MM.1S (cell line): Measurements from ENCODE around the gene UFD1.

Experiments
- DNase-seq: peaks from one replicate; pipeline ENCODE4 v3.0.0-alpha.2; 2015
- H2AFZ ChIP-seq: fragments of 300-600 bp; sonication (generic); 2 replicates; pipeline ENCODE4 v1.6.0; 2016; ENCODE audit warnings: antibody characterized with exemption, low read length
- H3F3A ChIP-seq: fragments of 300-600 bp; sonication (generic); 2 replicates; pipeline ENCODE4 v1.6.1; 2016; ENCODE audit warnings: mild to moderate bottlenecking, antibody characterized with exemption, low read length, moderate library complexity, mixed read lengths; ENCODE audit not compliant: insufficient read depth
- H3K27ac ChIP-seq: fragments of 300-600 bp; sonication (generic); 2 replicates; pipeline ENCODE4 v1.5.1; 2016; ENCODE audit warnings: mild to moderate bottlenecking, low read length
- H3K27me3 ChIP-seq: fragments of 300-600 bp; sonication (generic); replicated peaks from 2 replicates; pipeline ENCODE4 v1.6.0; 2016; ENCODE audit warnings: low read length; ENCODE audit not compliant: insufficient read depth
- H3K36me3 ChIP-seq: fragments of 300-600 bp; sonication (generic); replicated peaks from 2 replicates; pipeline ENCODE4 v1.6.1; 2016; ENCODE audit warnings: mild to moderate bottlenecking, low read length, mixed read lengths; ENCODE audit not compliant: insufficient read depth
- H3K4me1 ChIP-seq: fragments of 300-600 bp; sonication (generic); 2 replicates; pipeline ENCODE4 v1.6.1; 2016; ENCODE audit warnings: low read length, mixed read lengths
- H3K4me2 ChIP-seq: fragments of 300-600 bp; sonication (generic); 2 replicates; pipeline ENCODE4 v1.6.0; 2016; ENCODE audit warnings: low read depth, low read length
- H3K4me3 ChIP-seq: fragments of 300-600 bp; sonication (generic); 2 replicates; pipeline ENCODE4 v1.5.1; 2016; ENCODE audit warnings: low read length, mixed read lengths
- H3K79me2 ChIP-seq: fragments of 300-600 bp; sonication (generic); 2 replicates; pipeline ENCODE4 v1.6.1; 2016; ENCODE audit warnings: mixed run types, low read length, mixed read lengths
- H3K9ac ChIP-seq: fragments of 300-600 bp; sonication (generic); 2 replicates; pipeline ENCODE4 v1.6.1; 2016; ENCODE audit warnings: low read length, mixed read lengths
- H3K9me2 ChIP-seq: fragments of 300-600 bp; sonication (generic); replicated peaks from 2 replicates; pipeline ENCODE4 v1.6.1; 2016; ENCODE audit warnings: mild to moderate bottlenecking, low read length, mixed read lengths; ENCODE audit not compliant: insufficient read depth
- H3K9me3 ChIP-seq: fragments of 300-600 bp; sonication (generic); replicated peaks from 2 replicates; pipeline ENCODE4 v1.6.1; 2016; ENCODE audit warnings: mild to moderate bottlenecking, low read length, mixed read lengths; ENCODE audit not compliant: insufficient read depth
- H4K20me1 ChIP-seq: fragments of 300-600 bp; sonication (generic); 2 replicates; pipeline ENCODE4 v1.6.1; 2016; ENCODE audit warnings: mild to moderate bottlenecking, low read length, moderate library complexity, mixed read lengths; ENCODE audit not compliant: insufficient read depth
- EZH2 ChIP-seq: fragments of 300-600 bp; sonication (generic); optimal IDR thresholded peaks from 2 replicates; pipeline ENCODE3; 2017; ENCODE audit warnings: low read depth, mild to moderate bottlenecking, antibody characterized with exemption, low read length, mixed read lengths
- EZH2phosphoT487 ChIP-seq: fragments of 300-600 bp; sonication (generic); IDR thresholded peaks from 2 replicates; pipeline ENCODE4 v1.6.1; 2018; ENCODE audit warnings: antibody characterized with exemption, low read length
- TF ChIP-seq, protein P1 (sequence below): fragments of 300-600 bp; sonication (generic); IDR thresholded peaks from 2 replicates; pipeline ENCODE4 v1.5.1; 2016; ENCODE audit warnings: antibody characterized with exemption, low read length, mixed read lengths

UFD1 gene

DNA sequence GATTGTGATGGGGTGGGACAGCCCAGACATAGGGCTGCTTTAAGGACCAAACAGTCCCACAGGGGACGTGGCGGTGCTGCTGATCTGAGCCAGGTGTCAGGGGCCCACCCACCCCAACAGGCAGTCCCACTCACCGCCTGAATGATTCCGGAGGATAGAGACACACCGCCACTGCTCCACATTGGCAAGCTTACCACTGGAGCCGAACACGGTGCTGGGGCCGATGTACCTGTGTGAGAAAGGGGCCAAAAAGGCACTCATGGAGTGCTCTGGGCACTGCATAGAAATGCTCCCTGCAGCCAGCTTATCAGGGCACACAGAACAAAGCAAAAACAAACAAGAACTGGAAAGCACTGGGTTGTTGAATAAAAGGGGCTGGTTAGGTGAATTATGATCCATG is 73.3 kb downstream of the UFD1 start:
- no peaks in the 10 kb centered on the region for H3K9me3 ChIP-seq
- no peaks in the 10 kb centered on the region for H3K9me2 ChIP-seq
- H2AFZ ChIP-seq: no peak overlapping the region
- peaks cover 16% of the 10 kb centered on the region for H3K36me3 ChIP-seq
- no peak overlapping the region for H3K4me2 ChIP-seq
- H3K79me2 ChIP-seq: peaks cover 62% of the 10 kb centered on the region
- H3K4me1 ChIP-seq: no peaks in the 10 kb centered on the region
- H3K27ac ChIP-seq: no peak overlapping the region
- H3K4me3 ChIP-seq: no peak overlapping the region
- no peak for DNase-seq
- no peaks in the 10 kb centered on the region for H3K27me3 ChIP-seq
- H4K20me1 ChIP-seq: peaks cover 2% of the 10 kb centered on the region; the same call in 1 of the 2 replicates
- no peaks in the 10 kb centered on the region for H3F3A ChIP-seq
- TF ChIP-seq, protein P1, sequence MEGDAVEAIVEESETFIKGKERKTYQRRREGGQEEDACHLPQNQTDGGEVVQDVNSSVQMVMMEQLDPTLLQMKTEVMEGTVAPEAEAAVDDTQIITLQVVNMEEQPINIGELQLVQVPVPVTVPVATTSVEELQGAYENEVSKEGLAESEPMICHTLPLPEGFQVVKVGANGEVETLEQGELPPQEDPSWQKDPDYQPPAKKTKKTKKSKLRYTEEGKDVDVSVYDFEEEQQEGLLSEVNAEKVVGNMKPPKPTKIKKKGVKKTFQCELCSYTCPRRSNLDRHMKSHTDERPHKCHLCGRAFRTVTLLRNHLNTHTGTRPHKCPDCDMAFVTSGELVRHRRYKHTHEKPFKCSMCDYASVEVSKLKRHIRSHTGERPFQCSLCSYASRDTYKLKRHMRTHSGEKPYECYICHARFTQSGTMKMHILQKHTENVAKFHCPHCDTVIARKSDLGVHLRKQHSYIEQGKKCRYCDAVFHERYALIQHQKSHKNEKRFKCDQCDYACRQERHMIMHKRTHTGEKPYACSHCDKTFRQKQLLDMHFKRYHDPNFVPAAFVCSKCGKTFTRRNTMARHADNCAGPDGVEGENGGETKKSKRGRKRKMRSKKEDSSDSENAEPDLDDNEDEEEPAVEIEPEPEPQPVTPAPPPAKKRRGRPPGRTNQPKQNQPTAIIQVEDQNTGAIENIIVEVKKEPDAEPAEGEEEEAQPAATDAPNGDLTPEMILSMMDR: no peak
- TF ChIP-seq EZH2phosphoT487 (no peak), EZH2 (no peak)
- no peak overlapping the region for H3K9ac ChIP-seq

DNA sequence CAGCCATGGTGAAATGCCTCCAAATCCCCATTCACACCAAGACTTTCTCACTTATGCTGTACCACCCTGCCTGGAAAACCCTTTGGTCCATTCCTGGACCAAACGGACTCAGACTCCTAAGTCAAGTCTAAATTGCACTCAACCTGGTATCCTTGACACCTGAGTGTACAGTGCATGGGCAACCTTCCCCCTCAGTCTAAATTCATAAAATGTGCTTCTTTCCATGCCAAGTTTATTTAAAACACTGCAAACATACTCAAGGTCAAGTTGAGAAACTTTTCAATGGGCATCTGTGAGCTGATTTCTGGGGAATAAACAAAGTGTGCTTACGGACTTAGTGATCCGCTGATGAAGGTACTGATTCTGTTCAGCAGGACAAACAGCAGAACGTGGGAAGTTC is 73.9 kb downstream of the UFD1 start:
- H3K27ac ChIP-seq: no peak overlapping the region
- no peaks in the 10 kb centered on the region for H3F3A ChIP-seq
- H3K9me2 ChIP-seq: no peaks in the 10 kb centered on the region
- DNase-seq: no peak
- no peak overlapping the region for H3K9ac ChIP-seq
- no peak overlapping the region for H3K4me2 ChIP-seq
- H3K4me3 ChIP-seq: no peak overlapping the region
- TF ChIP-seq, protein P1: no peak
- no peak for TF ChIP-seq EZH2phosphoT487
- no peak for TF ChIP-seq EZH2
- no peaks in the 10 kb centered on the region for H3K27me3 ChIP-seq
- H2AFZ ChIP-seq: no peak overlapping the region
- no peaks in the 10 kb centered on the region for H4K20me1 ChIP-seq
- peaks cover 56% of the 10 kb centered on the region for H3K79me2 ChIP-seq
- no peaks in the 10 kb centered on the region for H3K9me3 ChIP-seq
- peaks cover 12% of the 10 kb centered on the region for H3K36me3 ChIP-seq
- no peaks in the 10 kb centered on the region for H3K4me1 ChIP-seq

DNA sequence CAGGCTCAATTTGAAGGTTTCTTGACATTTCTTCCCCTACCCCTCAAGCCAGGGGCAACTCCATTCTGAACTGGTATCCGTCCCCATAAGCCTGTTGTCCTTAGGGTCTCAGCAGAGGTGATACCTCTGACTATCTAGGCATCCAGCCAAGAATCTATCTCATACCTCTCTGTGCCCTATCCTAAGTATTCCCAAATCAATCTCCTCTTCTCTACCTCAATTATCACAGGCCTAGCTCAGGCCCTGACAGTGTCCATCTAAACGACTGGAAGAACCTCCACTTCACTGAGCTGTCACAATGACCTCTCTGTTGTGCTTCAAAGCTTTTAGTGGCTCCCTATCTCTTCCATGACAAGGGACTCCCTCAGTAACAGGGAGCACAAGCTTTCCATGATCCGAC is 74.3 kb downstream of the UFD1 start:
- H4K20me1 ChIP-seq: no peaks in the 10 kb centered on the region
- no peak overlapping the region for H3K9ac ChIP-seq
- no peak overlapping the region for H3K4me3 ChIP-seq

More for the DNA sequence above, 74.3 kb downstream of the UFD1 start:
- TF ChIP-seq, protein P1: no peak
- TF ChIP-seq EZH2phosphoT487 (no peak), EZH2 (no peak)
- Histone ChIP-seq H3K27me3 (no peaks in the 10 kb centered on the region), H3K27ac (no peak overlapping the region), H3K4me2 (no peak overlapping the region), H2AFZ (no peak overlapping the region), H3K4me1 (no peaks in the 10 kb centered on the region), H3K79me2 (peaks cover 52% of the 10 kb centered on the region), H3K9me3 (no peaks in the 10 kb centered on the region), H3K36me3 (peaks cover 8% of the 10 kb centered on the region), H3F3A (no peaks in the 10 kb centered on the region), H3K9me2 (no peaks in the 10 kb centered on the region)
- no peak for DNase-seq
